Neural cell (in vitro differentiated cells): ENCODE results near the gene ECM1. TPM values are rescaled to one million over a fixed set of nuclear protein-coding genes. Genes with fewer than 3 reads are reported as not detected.

Experiments used
- H2AFZ ChIP-seq: fragments of 200-600, 300-800 bp; sonication (generic), shearing (Covaris generic); 2 replicates; pipeline ENCODE4 v1.6.0; 2014; ENCODE audit warnings: low read depth, mild to moderate bottlenecking, antibody characterized with exemption, low read length, moderate library complexity
- H3F3A ChIP-seq: fragments of 200-600 bp; shearing (Covaris generic); 2 replicates; pipeline ENCODE4 v1.6.1; 2016; ENCODE audit warnings: mild to moderate bottlenecking, moderate library complexity, mixed read lengths, antibody characterized with exemption, low read length; ENCODE audit not compliant: insufficient read depth, poor library complexity, severe bottlenecking
- H3K27ac ChIP-seq: fragments of 200-600, 300-800 bp; sonication (generic), shearing (Covaris generic); 2 replicates; pipeline ENCODE4 v1.5.1; 2014; ENCODE audit warnings: mild to moderate bottlenecking, low read length, moderate library complexity
- H3K27me3 ChIP-seq: fragments of 300-800, 200-600 bp; sonication (generic), shearing (Covaris generic); 2 replicates; pipeline ENCODE4 v1.6.0; 2014; ENCODE audit warnings: mild to moderate bottlenecking, low read depth, low read length, moderate library complexity; ENCODE audit not compliant: insufficient read depth
- H3K36me3 ChIP-seq: fragments of 300-800, 200-600 bp; sonication (generic), shearing (Covaris generic); 2 replicates; pipeline ENCODE4 v1.5.1; 2014; ENCODE audit warnings: mild to moderate bottlenecking, antibody characterized with exemption, low read length, moderate library complexity; ENCODE audit not compliant: insufficient read depth
- H3K4me2 ChIP-seq: fragments of 300-800, 200-600 bp; sonication (generic), shearing (Covaris generic); 2 replicates; pipeline ENCODE4 v1.6.0; 2014; ENCODE audit warnings: mild to moderate bottlenecking, low read length
- H3K4me3 ChIP-seq: fragments of 300-800, 200-600 bp; sonication (generic), shearing (Covaris generic); 2 replicates; pipeline ENCODE4 v1.5.1; 2014; ENCODE audit warnings: mild to moderate bottlenecking, low read length, moderate library complexity
- H3K79me2 ChIP-seq: fragments of 200-600 bp; shearing (Covaris generic); replicated peaks from 2 replicates; pipeline ENCODE4 v1.6.0; 2014; ENCODE audit warnings: mild to moderate bottlenecking, low read length, moderate library complexity; ENCODE audit not compliant: insufficient read depth
- H3K9ac ChIP-seq: fragments of 300-800, 200-600 bp; sonication (generic), shearing (Covaris generic); 2 replicates; pipeline ENCODE4 v1.6.1; 2016; ENCODE audit warnings: mild to moderate bottlenecking, low read length, mixed read lengths
- H3K9me2 ChIP-seq: fragments of 200-600 bp; shearing (Covaris generic); 2 replicates; pipeline ENCODE4 v1.6.1; 2016; ENCODE audit warnings: mild to moderate bottlenecking, low read length, mixed read lengths; ENCODE audit not compliant: insufficient read depth
- H3K9me3 ChIP-seq: fragments of 200-600, 300-800 bp; sonication (generic), shearing (Covaris generic); 2 replicates; pipeline ENCODE4 v1.6.1; 2016; ENCODE audit warnings: mild to moderate bottlenecking, mixed run types, low read length, moderate library complexity, mixed read lengths
- H4K20me1 ChIP-seq: fragments of 200-600 bp; shearing (Covaris generic); 2 replicates; pipeline ENCODE4 v1.6.1; 2016; ENCODE audit warnings: mild to moderate bottlenecking, mixed run types; ENCODE audit not compliant: insufficient read depth
- EP300 ChIP-seq: fragments of 450-650 bp; conservative IDR thresholded peaks from 2 replicates; pipeline ENCODE4 v1.6.1; 2014; ENCODE audit warnings: antibody characterized with exemption, mild to moderate bottlenecking, moderate library complexity; ENCODE audit not compliant: poor library complexity, severe bottlenecking
- EZH2 ChIP-seq: fragments of 200-600, 300-800 bp; shearing (Covaris generic), sonication (generic); IDR thresholded peaks from 2 replicates; pipeline ENCODE4 v1.6.1; 2014; ENCODE audit warnings: antibody characterized with exemption, low read length, borderline replicate concordance, mild to moderate bottlenecking; ENCODE audit not compliant: insufficient read depth, poor library complexity, severe bottlenecking
- MXI1 ChIP-seq: fragments of 450-650 bp; conservative IDR thresholded peaks from 2 replicates; pipeline ENCODE4 v1.6.1; 2014; ENCODE audit warnings: antibody characterized with exemption, mild to moderate bottlenecking; ENCODE audit not compliant: poor library complexity, severe bottlenecking
- POLR2AphosphoS5 ChIP-seq: IDR thresholded peaks from 2 replicates; pipeline ENCODE4 v1.6.1; 2012
- RAD21 ChIP-seq: fragments of 450-650 bp; conservative IDR thresholded peaks from 2 replicates; pipeline ENCODE4 v1.6.1; 2014; ENCODE audit warnings: antibody characterized with exemption, mild to moderate bottlenecking, moderate library complexity
- SMC3 ChIP-seq: fragments of 450-650 bp; conservative IDR thresholded peaks from 2 replicates; pipeline ENCODE4 v1.6.1; 2014; ENCODE audit warnings: antibody characterized with exemption, mild to moderate bottlenecking, moderate library complexity; ENCODE audit not compliant: poor library complexity
- TAF1 ChIP-seq: IDR thresholded peaks from 2 replicates; pipeline ENCODE4 v1.6.1; 2012; ENCODE audit warnings: low read depth
- polyA plus RNA-seq: library from polyadenylated mRNA; depleted of rRNA; stranded (reverse); fragments of >200 nt; gene quantifications from 2 replicates; pipeline ENCODE4 v1.2.3, GENCODE V29; 2014
- TF ChIP-seq, protein P1 (sequence below): IDR thresholded peaks from 2 replicates; pipeline ENCODE4 v1.6.1; 2012; ENCODE audit warnings: borderline replicate concordance
- TF ChIP-seq, protein P2 (sequence below): fragments of 450-650 bp; IDR thresholded peaks from 2 replicates; pipeline ENCODE4 v1.5.1; 2014; ENCODE audit warnings: antibody characterized with exemption, mild to moderate bottlenecking, moderate library complexity; ENCODE audit not compliant: poor library complexity, severe bottlenecking

ECM1 gene
- polyA plus RNA-seq, 1 donor from 2014 or later: 2.3 TPM

DNA sequence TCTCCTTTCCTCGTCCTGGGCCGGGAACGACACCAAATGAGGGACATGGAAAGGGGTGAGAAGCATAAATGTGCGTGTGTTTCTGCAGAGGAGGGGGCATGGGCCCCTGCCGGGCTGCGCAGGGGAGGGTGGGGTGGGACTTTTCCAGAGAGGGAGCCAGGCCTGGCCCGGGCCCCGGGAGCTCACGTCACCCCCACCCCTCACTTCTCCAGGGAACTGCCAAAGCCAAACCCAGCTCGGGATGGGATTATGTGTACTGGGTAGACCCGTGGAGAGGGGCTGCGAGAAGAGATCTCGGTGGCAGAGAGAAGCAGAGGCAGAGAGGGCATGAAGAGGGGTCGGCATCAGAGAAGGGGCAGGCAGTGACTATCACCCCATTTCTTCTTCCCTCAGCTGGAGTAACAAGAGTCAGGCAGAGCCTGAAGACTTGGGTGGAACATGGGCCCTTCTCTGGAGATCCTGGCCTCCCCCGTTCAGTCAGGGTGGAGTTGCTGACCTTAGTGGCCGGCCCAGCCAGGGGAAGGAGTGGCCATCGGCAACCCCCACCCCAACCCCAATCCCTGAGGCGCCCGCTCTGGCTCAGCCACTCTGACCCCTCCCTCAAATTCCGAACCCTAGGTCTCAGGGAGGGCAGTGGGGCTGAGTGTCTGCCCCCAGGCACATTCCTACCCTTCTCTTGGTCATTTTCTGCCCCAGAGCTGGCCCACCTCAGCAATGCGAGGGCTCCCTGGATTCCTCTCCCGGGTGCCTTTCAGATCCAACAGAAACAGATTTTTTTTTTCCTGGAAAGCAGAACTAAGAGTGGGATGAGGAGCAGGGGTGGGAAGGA lies 42.5 kb downstream of the ECM1 start:
- Histone ChIP-seq H3K27me3 (peaks cover 12% of the 10 kb centered on the region), H3K9me3 (no peaks in the 10 kb centered on the region), H3F3A (no peaks in the 10 kb centered on the region), H3K4me3 (no peak overlapping the region), H4K20me1 (no peaks in the 10 kb centered on the region), H3K9me2 (no peaks in the 10 kb centered on the region), H3K9ac (no peak overlapping the region), H3K36me3 (no peaks in the 10 kb centered on the region), H3K79me2 (no peaks in the 10 kb centered on the region), H3K27ac (no peak overlapping the region), H2AFZ (no peak overlapping the region), H3K4me2 (no peak overlapping the region)
- no peak for TF ChIP-seq POLR2AphosphoS5
- TF ChIP-seq TAF1: no peak
- no peak for TF ChIP-seq SMC3
- TF ChIP-seq EP300: no peak
- TF ChIP-seq, protein P1, sequence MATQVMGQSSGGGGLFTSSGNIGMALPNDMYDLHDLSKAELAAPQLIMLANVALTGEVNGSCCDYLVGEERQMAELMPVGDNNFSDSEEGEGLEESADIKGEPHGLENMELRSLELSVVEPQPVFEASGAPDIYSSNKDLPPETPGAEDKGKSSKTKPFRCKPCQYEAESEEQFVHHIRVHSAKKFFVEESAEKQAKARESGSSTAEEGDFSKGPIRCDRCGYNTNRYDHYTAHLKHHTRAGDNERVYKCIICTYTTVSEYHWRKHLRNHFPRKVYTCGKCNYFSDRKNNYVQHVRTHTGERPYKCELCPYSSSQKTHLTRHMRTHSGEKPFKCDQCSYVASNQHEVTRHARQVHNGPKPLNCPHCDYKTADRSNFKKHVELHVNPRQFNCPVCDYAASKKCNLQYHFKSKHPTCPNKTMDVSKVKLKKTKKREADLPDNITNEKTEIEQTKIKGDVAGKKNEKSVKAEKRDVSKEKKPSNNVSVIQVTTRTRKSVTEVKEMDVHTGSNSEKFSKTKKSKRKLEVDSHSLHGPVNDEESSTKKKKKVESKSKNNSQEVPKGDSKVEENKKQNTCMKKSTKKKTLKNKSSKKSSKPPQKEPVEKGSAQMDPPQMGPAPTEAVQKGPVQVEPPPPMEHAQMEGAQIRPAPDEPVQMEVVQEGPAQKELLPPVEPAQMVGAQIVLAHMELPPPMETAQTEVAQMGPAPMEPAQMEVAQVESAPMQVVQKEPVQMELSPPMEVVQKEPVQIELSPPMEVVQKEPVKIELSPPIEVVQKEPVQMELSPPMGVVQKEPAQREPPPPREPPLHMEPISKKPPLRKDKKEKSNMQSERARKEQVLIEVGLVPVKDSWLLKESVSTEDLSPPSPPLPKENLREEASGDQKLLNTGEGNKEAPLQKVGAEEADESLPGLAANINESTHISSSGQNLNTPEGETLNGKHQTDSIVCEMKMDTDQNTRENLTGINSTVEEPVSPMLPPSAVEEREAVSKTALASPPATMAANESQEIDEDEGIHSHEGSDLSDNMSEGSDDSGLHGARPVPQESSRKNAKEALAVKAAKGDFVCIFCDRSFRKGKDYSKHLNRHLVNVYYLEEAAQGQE: no peak
- no peak for TF ChIP-seq EZH2

DNA sequence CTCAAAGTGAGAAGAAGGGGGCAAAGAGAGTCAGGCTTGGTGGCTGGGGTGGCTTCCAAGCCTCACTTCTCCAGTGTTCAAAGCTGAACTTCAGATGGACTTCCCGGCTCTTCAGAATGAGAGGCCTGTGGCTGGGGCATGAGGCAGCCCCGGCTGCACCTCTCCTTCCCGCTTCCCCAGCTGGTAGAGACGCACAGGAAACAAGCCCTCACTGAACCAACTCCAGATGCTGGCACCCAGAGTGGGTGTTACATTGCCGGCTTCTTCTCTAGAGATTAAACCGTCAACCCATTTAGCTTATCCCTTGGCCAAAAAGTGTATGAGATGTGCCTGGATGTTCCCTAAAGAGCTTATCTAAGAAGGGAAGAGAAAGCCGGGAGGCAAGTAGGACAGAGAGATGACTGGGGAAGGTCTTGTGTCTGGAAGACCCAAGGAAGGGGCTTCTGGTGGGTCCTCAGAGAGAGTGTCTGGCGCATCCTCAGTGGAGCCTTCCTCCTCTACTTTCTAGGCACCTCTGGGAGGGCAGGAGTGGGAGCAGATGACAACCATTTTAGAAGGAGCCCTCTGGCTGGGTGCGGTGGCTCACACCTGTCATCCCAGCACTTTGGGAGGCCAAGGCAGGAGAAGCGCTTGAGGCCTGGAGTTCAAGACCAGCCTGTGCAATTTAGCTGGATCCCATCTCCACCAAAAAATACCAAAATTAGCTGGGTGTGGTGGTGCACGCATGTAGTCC lies 43.3 kb downstream of the ECM1 start:
- H3K27ac ChIP-seq: no peak overlapping the region
- peaks cover 12% of the 10 kb centered on the region for H3K27me3 ChIP-seq
- H3K4me2 ChIP-seq: no peak overlapping the region
- no peaks in the 10 kb centered on the region for H3F3A ChIP-seq
- H3K36me3 ChIP-seq: no peaks in the 10 kb centered on the region
- no peaks in the 10 kb centered on the region for H3K79me2 ChIP-seq
- no peak overlapping the region for H3K4me3 ChIP-seq
- H4K20me1 ChIP-seq: no peaks in the 10 kb centered on the region
- no peak overlapping the region for H2AFZ ChIP-seq
- H3K9me3 ChIP-seq: no peaks in the 10 kb centered on the region
- H3K9ac ChIP-seq: no peak overlapping the region
- no peaks in the 10 kb centered on the region for H3K9me2 ChIP-seq
- no peak for TF ChIP-seq EZH2
- TF ChIP-seq EP300: no peak
- no peak for TF ChIP-seq RAD21
- no peak for TF ChIP-seq MXI1
- TF ChIP-seq, protein P2, sequence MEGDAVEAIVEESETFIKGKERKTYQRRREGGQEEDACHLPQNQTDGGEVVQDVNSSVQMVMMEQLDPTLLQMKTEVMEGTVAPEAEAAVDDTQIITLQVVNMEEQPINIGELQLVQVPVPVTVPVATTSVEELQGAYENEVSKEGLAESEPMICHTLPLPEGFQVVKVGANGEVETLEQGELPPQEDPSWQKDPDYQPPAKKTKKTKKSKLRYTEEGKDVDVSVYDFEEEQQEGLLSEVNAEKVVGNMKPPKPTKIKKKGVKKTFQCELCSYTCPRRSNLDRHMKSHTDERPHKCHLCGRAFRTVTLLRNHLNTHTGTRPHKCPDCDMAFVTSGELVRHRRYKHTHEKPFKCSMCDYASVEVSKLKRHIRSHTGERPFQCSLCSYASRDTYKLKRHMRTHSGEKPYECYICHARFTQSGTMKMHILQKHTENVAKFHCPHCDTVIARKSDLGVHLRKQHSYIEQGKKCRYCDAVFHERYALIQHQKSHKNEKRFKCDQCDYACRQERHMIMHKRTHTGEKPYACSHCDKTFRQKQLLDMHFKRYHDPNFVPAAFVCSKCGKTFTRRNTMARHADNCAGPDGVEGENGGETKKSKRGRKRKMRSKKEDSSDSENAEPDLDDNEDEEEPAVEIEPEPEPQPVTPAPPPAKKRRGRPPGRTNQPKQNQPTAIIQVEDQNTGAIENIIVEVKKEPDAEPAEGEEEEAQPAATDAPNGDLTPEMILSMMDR: no peak
- TF ChIP-seq, protein P1: no peak
- no peak for TF ChIP-seq POLR2AphosphoS5
- TF ChIP-seq SMC3: no peak
- TF ChIP-seq TAF1: no peak
